C4-2B (cell line): ENCODE measurements around the gene APMAP.

ENCODE experiments used
- ZFX ChIP-seq: fragments of 450-650 bp; IDR thresholded peaks from 2 replicates; pipeline ENCODE4 v1.6.1; 2017
- TF ChIP-seq, protein P1 (sequence below): fragments of 450-650 bp; conservative IDR thresholded peaks from 2 replicates; pipeline ENCODE4 v1.5.1; 2017; ENCODE audit warnings: mild to moderate bottlenecking

DNA sequence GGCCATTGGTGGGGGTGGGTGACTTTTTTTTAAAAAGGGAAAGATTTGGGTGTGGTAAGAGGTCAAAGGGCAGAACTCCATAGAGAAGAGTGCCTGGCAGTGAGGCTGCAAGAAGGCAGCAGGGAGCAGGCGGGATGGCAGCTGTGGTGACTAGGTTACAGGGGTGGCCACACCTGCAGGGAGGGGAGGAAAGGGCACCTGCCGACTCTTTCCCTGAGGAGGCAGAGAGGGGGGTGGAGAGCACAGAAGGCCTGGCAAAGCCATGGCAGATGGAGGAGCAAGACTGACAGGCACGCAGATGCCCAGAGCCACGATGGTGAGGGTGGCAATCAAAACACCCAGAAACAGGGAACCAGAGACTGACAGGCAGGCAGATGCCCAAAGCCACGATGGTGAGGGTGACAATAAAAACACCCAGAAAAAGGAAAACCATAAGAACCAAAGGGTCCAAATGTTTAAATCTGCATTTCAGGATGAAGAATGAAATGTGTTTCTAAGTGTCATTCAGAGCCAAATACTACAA is 24.2 kb downstream of the APMAP start:
- TF ChIP-seq, protein P1, sequence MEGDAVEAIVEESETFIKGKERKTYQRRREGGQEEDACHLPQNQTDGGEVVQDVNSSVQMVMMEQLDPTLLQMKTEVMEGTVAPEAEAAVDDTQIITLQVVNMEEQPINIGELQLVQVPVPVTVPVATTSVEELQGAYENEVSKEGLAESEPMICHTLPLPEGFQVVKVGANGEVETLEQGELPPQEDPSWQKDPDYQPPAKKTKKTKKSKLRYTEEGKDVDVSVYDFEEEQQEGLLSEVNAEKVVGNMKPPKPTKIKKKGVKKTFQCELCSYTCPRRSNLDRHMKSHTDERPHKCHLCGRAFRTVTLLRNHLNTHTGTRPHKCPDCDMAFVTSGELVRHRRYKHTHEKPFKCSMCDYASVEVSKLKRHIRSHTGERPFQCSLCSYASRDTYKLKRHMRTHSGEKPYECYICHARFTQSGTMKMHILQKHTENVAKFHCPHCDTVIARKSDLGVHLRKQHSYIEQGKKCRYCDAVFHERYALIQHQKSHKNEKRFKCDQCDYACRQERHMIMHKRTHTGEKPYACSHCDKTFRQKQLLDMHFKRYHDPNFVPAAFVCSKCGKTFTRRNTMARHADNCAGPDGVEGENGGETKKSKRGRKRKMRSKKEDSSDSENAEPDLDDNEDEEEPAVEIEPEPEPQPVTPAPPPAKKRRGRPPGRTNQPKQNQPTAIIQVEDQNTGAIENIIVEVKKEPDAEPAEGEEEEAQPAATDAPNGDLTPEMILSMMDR = no peak
- TF ChIP-seq ZFX = no peak
